GM12891 (cell line): ENCODE measurements around the gene C8G.

Experiments used
- POLR2A ChIP-seq: IDR thresholded peaks from 2 replicates; pipeline ENCODE4 v1.6.1; 2011; ENCODE audit warnings: low read depth, low read length, control low read depth
- POLR2AphosphoS5 ChIP-seq: IDR thresholded peaks from 2 replicates; pipeline ENCODE4 v1.6.1; 2011; ENCODE audit warnings: low read depth, low read length, control low read depth
- TAF1 ChIP-seq: IDR thresholded peaks from 2 replicates; pipeline ENCODE4 v1.6.1; 2011; ENCODE audit warnings: low read depth, low read length, control low read depth

DNA sequence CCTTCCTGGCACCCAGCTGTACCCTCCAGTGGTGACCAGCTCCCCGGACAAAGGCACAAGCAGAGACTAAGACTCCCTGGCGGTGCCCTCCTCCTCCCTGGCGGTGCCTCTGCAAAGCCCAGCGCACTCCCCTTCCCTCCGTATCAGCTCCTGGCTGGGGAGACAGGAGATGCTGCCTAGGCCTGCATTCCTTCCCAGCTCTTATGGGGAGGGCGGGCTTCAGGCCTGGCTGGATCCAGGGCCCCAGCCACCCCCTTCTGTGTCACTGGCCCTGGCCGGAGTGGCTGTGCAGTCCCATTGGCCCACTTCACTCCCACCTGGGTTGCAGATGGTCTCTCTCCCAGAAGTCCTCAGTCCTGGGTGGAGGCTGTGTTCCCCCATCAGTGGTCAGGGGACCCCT, 13.4 kb downstream of the C8G start:
- TF ChIP-seq TAF1 (no peak), POLR2A (no peak), POLR2AphosphoS5 (no peak)
